Right atrium auricular region (tissue), 2 donors: ENCODE data around the gene LPIN1. TPM values are rescaled to one million over a fixed set of nuclear protein-coding genes. Genes with fewer than 3 reads are reported as not detected.
"Not testable (repeated sequence)": the region's sequence is repeated elsewhere in the genome, so short reads cannot be mapped to it uniquely, and the experiment has no call there.

ENCODE experiments used
- DNase-seq: peaks from one replicate; pipeline ENCODE4 v3.0.0-alpha.2; 2019; ENCODE audit warnings: low spot score
- H3K27ac ChIP-seq, 2 donors: fragments of 200-600 bp; sonication (generic); 1 replicate in 1 of 2; 2 replicates in 1 of 2; pipeline ENCODE4 v1.5.1; 2016 to 2019
- H3K27me3 ChIP-seq, 2 donors: fragments of 200-600 bp; sonication (generic); one replicate each; pipeline versions ENCODE4 v1.5.1 to v1.6.0; 2017 to 2019
- H3K36me3 ChIP-seq: fragments of 200-600 bp; sonication (generic); one replicate; pipeline ENCODE4 v1.5.1; 2016
- H3K4me1 ChIP-seq, 2 donors: fragments of 200-600 bp; sonication (generic); one replicate each; pipeline versions ENCODE4 v1.5.1 to v1.6.0; 2017 to 2019
- H3K4me3 ChIP-seq, 2 donors: fragments of 200-600 bp; sonication (generic); 1 replicate in 1 of 2; 2 replicates in 1 of 2; pipeline ENCODE4 v1.5.1; 2017 to 2019; ENCODE audit warnings: mild to moderate bottlenecking in 1 of 2, moderate library complexity in 1 of 2
- H3K9me3 ChIP-seq, 2 donors: fragments of 200-600 bp; sonication (generic); one replicate each; pipeline ENCODE4 v1.5.1; 2019
- CTCF ChIP-seq, 2 donors: fragments of 200-600 bp; sonication (generic); IDR thresholded peaks; one replicate each; pipeline ENCODE4 v1.5.1; 2019; ENCODE audit warnings: antibody characterized with exemption in 2 of 2
- total RNA-seq, 2 donors: library from RNA; depleted of rRNA; stranded (reverse); fragments of >200 nt; gene quantifications; one replicate each; pipeline ENCODE4 v1.1.0, GENCODE V29; 2016

LPIN1 gene
- total RNA-seq, 2 donors from 2014 or later, result 21.0 to 27.4 TPM

GRCh38 chr2:11855064-11855760, 108.8 kb downstream of the LPIN1 start:
- Histone ChIP-seq H3K27me3 (no peaks in the 10 kb centered on the region), H3K4me1 (no peaks in the 10 kb centered on the region), H3K9me3 (no peaks in the 10 kb centered on the region), H3K4me3 (no peak overlapping the region), H3K36me3 (no peaks in the 10 kb centered on the region), H3K27ac (no peak overlapping the region)
- DNase-seq, result no peak
- TF ChIP-seq CTCF (IDR thresholded peaks at IDR 0.05), result no peak

- no peak for TF ChIP-seq CTCF (IDR thresholded peaks at IDR 0.05)
- no peak for DNase-seq
- Histone ChIP-seq H3K27ac (no peak overlapping the region), H3K4me1 (no peaks in the 10 kb centered on the region), H3K27me3 (no peaks in the 10 kb centered on the region), H3K36me3 (no peaks in the 10 kb centered on the region), H3K9me3 (no peaks in the 10 kb centered on the region), H3K4me3 (no peak overlapping the region)
These were observed 109.7 kb downstream of the LPIN1 start for GRCh38 chr2:11856095-11856494.

- Histone ChIP-seq H3K4me1 (peaks cover 0 to 10% of the 10 kb centered on the region in 2 donors), H3K9me3 (no peaks in the 10 kb centered on the region), H3K4me3 (no peak overlapping the region), H3K27ac (no peak overlapping the region), H3K36me3 (no peaks in the 10 kb centered on the region), H3K27me3 (no peaks in the 10 kb centered on the region)
- no peak for DNase-seq
- no peak for TF ChIP-seq CTCF (IDR thresholded peaks at IDR 0.05)
These were observed 112.5 kb downstream of the LPIN1 start for GRCh38 chr2:11858883-11859282.

- not testable (repeated sequence) for H3K36me3 ChIP-seq, H3K4me3 ChIP-seq, H3K9me3 ChIP-seq, H3K27me3 ChIP-seq, H3K27ac ChIP-seq, DNase-seq
- H3K4me1 ChIP-seq, result peaks cover 0 to 15% of the 10 kb centered on the region in 2 donors
These were observed 113.5 kb downstream of the LPIN1 start for GRCh38 chr2:11859975-11860374.

- no peak overlapping the region for H3K4me3 ChIP-seq
- no peak overlapping the region for H3K27ac ChIP-seq
- no peaks in the 10 kb centered on the region for H3K9me3 ChIP-seq
- no peaks in the 10 kb centered on the region for H3K36me3 ChIP-seq
- no peak for TF ChIP-seq CTCF (IDR thresholded peaks at IDR 0.05)
- peaks cover 0 to 15% of the 10 kb centered on the region in 2 donors for H3K4me1 ChIP-seq
- no peaks in the 10 kb centered on the region for H3K27me3 ChIP-seq
- DNase-seq, result no peak
These were observed 114.6 kb downstream of the LPIN1 start for GRCh38 chr2:11861044-11861443.

- DNase-seq, result no peak
- no peak for TF ChIP-seq CTCF (IDR thresholded peaks at IDR 0.05)
- Histone ChIP-seq H3K27ac (no peak overlapping the region), H3K4me3 (no peak overlapping the region), H3K9me3 (no peaks in the 10 kb centered on the region), H3K4me1 (peaks cover 0 to 15% of the 10 kb centered on the region in 2 donors), H3K36me3 (no peaks in the 10 kb centered on the region), H3K27me3 (no peaks in the 10 kb centered on the region)
These were observed 115.6 kb downstream of the LPIN1 start for GRCh38 chr2:11862049-11862448.
